CD4-positive, alpha-beta memory T cell (primary cell): ENCODE results near the gene SCN2B. TPM values are rescaled to one million over a fixed set of nuclear protein-coding genes. Genes with fewer than 3 reads are reported as not detected.

Source experiments
- CTCF ChIA-PET: fragments of 350-600 bp; sonication (Branson Sonifier 250); formaldehyde crosslinking; loops from one replicate; lab custom pipeline; 2021; ENCODE audit warnings: inconsistent platforms; ENCODE audit not compliant: partially characterized antibody; lab: Charles Lee
- POLR2A ChIA-PET: fragments of 350-600 bp; sonication (Branson Sonifier 250); formaldehyde crosslinking; loops from one replicate; lab custom pipeline; 2021; ENCODE audit not compliant: partially characterized antibody; lab: Charles Lee
- DNase-seq, 5 donors: peaks; one replicate each; pipeline versions ENCODE4 v3.0.0 to v3.0.0-alpha.2; 2020 to 2022; ENCODE audit warnings: mixed read lengths in 1 of 5
- H3K27ac ChIP-seq: one replicate; pipeline ENCODE4 v1.7.0; 2013; ENCODE audit warnings: low read depth, low read length
- H3K27me3 ChIP-seq: 2 replicates; pipeline ENCODE4 v1.7.0; 2013; ENCODE audit warnings: mild to moderate bottlenecking, low read length, moderate library complexity; ENCODE audit not compliant: insufficient read depth
- H3K36me3 ChIP-seq: 2 replicates; pipeline ENCODE4 v1.7.0; 2013; ENCODE audit warnings: mild to moderate bottlenecking, low read length, moderate library complexity; ENCODE audit not compliant: insufficient read depth
- H3K4me1 ChIP-seq: 2 replicates; pipeline ENCODE4 v1.7.0; 2013; ENCODE audit warnings: mild to moderate bottlenecking, low read length, moderate library complexity; ENCODE audit not compliant: insufficient read depth
- H3K4me3 ChIP-seq, 2 donors: one replicate each; pipeline ENCODE4 v1.7.0; 2013; ENCODE audit warnings: low read length in 2 of 2, mild to moderate bottlenecking in 1 of 2
- H3K9me3 ChIP-seq, 2 donors: one replicate each; pipeline ENCODE4 v1.7.0; 2013; ENCODE audit warnings: low read length in 2 of 2, control low read depth in 1 of 2; ENCODE audit not compliant: control insufficient read depth in 1 of 2
- H3K27ac Mint-ChIP-seq, 7 donors: one replicate each; pipeline ENCODE4 v1.8.0; 2020 to 2021; ENCODE audit warnings: mixed read lengths in 7 of 7, mild to moderate bottlenecking in 6 of 7, inconsistent platforms in 3 of 7, moderate library complexity in 3 of 7
- H3K27me3 Mint-ChIP-seq, 2 donors: one replicate each; pipeline ENCODE4 v1.8.0; 2020 to 2021; ENCODE audit warnings: mixed read lengths in 2 of 2
- H3K36me3 Mint-ChIP-seq, 2 donors: one replicate each; pipeline ENCODE4 v1.8.0; 2020 to 2021; ENCODE audit warnings: mixed read lengths in 2 of 2, inconsistent platforms in 1 of 2, mild to moderate bottlenecking in 1 of 2
- H3K4me1 Mint-ChIP-seq, 4 donors: one replicate each; pipeline ENCODE4 v1.8.0; 2020 to 2021; ENCODE audit warnings: mixed read lengths in 4 of 4, mild to moderate bottlenecking in 1 of 4
- H3K4me3 Mint-ChIP-seq, 8 donors: one replicate each; pipeline ENCODE4 v1.8.0; 2020 to 2021; ENCODE audit warnings: mixed read lengths in 8 of 8, mild to moderate bottlenecking in 7 of 8, moderate library complexity in 6 of 8, inconsistent platforms in 3 of 8
- H3K9me3 Mint-ChIP-seq, 8 donors: one replicate each; pipeline ENCODE4 v1.8.0; 2020 to 2021; ENCODE audit warnings: mixed read lengths in 8 of 8, mild to moderate bottlenecking in 5 of 8, inconsistent platforms in 3 of 8, moderate library complexity in 1 of 8
- intact Hi-C: fragments of 100-400 bp; cut with micrococcal nuclease; formaldehyde crosslinking; loops from one replicate; pipeline ENCODE4 v1.15.1; 2023
- polyA plus RNA-seq, 2 donors: library from polyadenylated mRNA; unstranded; fragments of 300-500 nt; fragmentation: Illumina TruSeq; gene quantifications; one replicate each; pipeline ENCODE4 v1.2.3, GENCODE V29; 2021
- total RNA-seq, 2 experiments: library from RNA; stranded (reverse); gene quantifications; one replicate each; pipeline ENCODE4 v1.2.3, GENCODE V29; 2021

Gene SCN2B
- total and polyA plus RNA-seq, 4 experiments from 2014 or later: not detected

DNA sequence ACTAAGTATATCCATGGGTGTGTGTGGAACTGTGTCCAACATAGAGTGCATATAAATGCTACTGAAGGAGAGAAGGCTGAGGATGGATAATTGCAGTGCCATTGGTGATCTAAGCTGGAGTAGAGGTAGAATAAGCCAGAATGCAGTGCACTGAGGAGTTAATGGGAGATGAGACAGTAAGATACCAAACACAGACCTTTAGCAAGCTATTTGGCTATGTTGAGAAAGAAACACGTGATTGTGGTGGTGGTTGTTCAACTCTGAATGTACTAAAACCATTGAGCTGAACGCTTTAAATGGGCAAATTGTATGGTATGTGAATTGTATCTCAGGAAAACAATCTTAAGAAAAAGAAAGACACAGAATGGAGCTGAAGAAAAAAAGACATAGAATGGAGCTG, 25.5 kb upstream of the SCN2B start:
- H3K4me3 ChIP-seq: no peak overlapping the region
- peak in 1 of 5 donors; percentile 24 for DNase-seq
- H3K27ac Mint-ChIP-seq: no peak overlapping the region
- CTCF ChIA-PET: interaction anchor here (0.7 to 2.0 kb wide), 21 partner anchors 9 to 157 kb away, joined by 3 to 22 read pairs (median 5); partner anchors contain the start of genes CD3D, JAML, MPZL3 and UBE4A
- H3K9me3 Mint-ChIP-seq: no peaks in the 10 kb centered on the region
- peaks cover 81% of the 10 kb centered on the region for H3K4me1 ChIP-seq
- H3K27me3 Mint-ChIP-seq: no peaks in the 10 kb centered on the region
- no peaks in the 10 kb centered on the region for H3K27me3 ChIP-seq
- no peak overlapping the region for H3K4me3 Mint-ChIP-seq
- H3K9me3 ChIP-seq: no peaks in the 10 kb centered on the region
- peaks cover 12 to 24% (median 18%) of the 10 kb centered on the region in 4 donors for H3K4me1 Mint-ChIP-seq
- H3K36me3 ChIP-seq: peaks cover 15% of the 10 kb centered on the region
- H3K36me3 Mint-ChIP-seq: peaks cover 13 to 37% of the 10 kb centered on the region in 2 donors
- intact Hi-C loops: loop anchor here (2.0 kb wide), 1 partner anchor 15 kb away; no protein-coding TSS in a partner anchor
- POLR2A ChIA-PET: interaction anchor here (0.6 to 5.6 kb wide), 20 partner anchors 13 to 233 kb away, joined by 3 to 83 read pairs (median 8); partner anchors contain the start of genes CD3E, JAML, MPZL2 and MPZL3
- peak overlapping the region; percentile 32 for H3K27ac ChIP-seq

DNA sequence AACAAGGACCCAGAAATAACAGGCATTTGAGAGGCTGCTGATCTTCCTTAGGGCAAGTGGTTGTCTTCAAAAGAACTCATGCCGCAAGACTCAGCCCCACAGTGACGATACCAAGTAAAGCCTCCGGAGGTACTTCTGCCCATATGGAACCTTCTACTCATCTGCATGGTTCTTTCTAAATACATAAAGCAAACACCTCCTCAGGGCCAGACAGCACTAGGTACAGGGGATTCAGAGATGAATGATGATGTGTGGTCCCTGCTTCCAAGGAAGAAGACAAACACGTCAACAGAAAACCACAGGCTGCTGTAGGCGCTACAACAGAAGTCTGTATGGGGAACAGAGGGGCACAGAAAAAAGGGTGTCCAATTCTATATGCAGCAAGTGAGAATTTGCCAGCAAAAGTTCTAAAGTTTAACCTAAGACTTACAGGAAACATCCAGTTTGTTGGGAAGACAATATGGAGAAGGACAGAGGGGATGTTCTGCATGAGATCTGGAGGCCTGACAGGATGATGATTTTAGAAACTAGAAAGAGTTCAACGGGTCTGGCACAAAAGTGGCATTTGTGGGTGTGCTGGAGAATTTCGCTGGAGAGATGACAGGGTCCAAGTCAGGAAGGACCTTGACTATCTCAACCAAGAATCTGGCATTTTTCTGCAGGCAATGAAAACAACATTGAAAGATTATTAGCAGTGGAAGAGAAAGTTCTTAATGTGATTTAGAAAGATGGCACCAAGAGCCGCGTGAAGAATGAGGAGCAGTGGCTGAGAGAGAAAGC, 24.7 kb upstream of the SCN2B start:
- peaks cover 18% of the 10 kb centered on the region for H3K36me3 ChIP-seq
- ChIA-PET POLR2A (interaction anchor here (0.9 to 5.6 kb wide), 10 partner anchors 14 to 103 kb away, joined by 3 to 83 read pairs (median 22); partner anchors contain the start of genes CD3E, JAML and MPZL3), CTCF (interaction anchor here (0.8 to 3.3 kb wide), 9 partner anchors 10 to 95 kb away, joined by 3 to 36 read pairs (median 11); partner anchors contain the start of genes JAML and MPZL3)
- H3K27ac ChIP-seq: peak overlapping the region; percentile 16
- H3K27ac Mint-ChIP-seq: no peak overlapping the region
- H3K9me3 ChIP-seq: no peaks in the 10 kb centered on the region
- DNase-seq: peak; percentile 33 to 74 (median 51)
- intact Hi-C loops: no loop called here
- H3K27me3 ChIP-seq: no peaks in the 10 kb centered on the region
- H3K27me3 Mint-ChIP-seq: no peaks in the 10 kb centered on the region
- no peaks in the 10 kb centered on the region for H3K9me3 Mint-ChIP-seq
- no peak overlapping the region for H3K4me3 ChIP-seq
- H3K36me3 Mint-ChIP-seq: peaks cover 20 to 30% of the 10 kb centered on the region in 2 donors
- peaks cover 73% of the 10 kb centered on the region for H3K4me1 ChIP-seq
- peaks cover 12 to 15% (median 14%) of the 10 kb centered on the region in 4 donors for H3K4me1 Mint-ChIP-seq
- H3K4me3 Mint-ChIP-seq: no peak overlapping the region

DNA sequence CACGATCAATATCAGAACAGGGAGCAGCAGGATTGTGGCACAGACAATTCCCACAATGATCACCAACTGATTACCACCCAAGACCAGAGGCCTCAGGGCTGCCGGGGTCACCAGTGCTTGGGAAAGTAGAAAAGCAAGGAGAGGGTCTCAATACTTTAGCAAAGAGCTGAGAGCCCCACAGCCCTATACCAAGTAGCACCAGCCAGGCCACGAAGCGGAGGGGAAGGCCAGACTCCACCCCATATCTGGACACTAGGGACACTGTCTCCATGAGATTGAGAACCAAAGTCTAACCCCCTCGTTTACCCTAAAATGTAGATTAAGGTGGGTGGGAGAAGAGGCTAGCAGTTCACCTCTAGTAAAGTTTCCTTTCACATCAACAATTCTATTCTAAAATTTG, 24.1 kb upstream of the SCN2B start:
- Histone ChIP-seq H3K4me1 (peaks cover 67% of the 10 kb centered on the region), H3K36me3 (peaks cover 15% of the 10 kb centered on the region), H3K27me3 (no peaks in the 10 kb centered on the region), H3K27ac (peak overlapping the region; percentile 16), H3K9me3 (no peaks in the 10 kb centered on the region), H3K4me3 (no peak overlapping the region)
- no peak overlapping the region for H3K4me3 Mint-ChIP-seq
- H3K4me1 Mint-ChIP-seq: peaks cover 7 to 14% (median 11%) of the 10 kb centered on the region in 4 donors
- DNase-seq: no peak
- no peak overlapping the region for H3K27ac Mint-ChIP-seq
- POLR2A ChIA-PET: interaction anchor here (1.1 to 3.3 kb wide), 3 partner anchors 25 to 52 kb away, joined by 4 to 26 read pairs (median 22); partner anchors contain the start of genes JAML and MPZL3
- H3K27me3 Mint-ChIP-seq: no peaks in the 10 kb centered on the region
- CTCF ChIA-PET: interaction anchor here (1.0 to 3.3 kb wide), 10 partner anchors 14 to 287 kb away, joined by 3 to 138 read pairs (median 44); partner anchors contain the start of genes MPZL2 and MPZL3
- intact Hi-C loops: no loop called here
- no peaks in the 10 kb centered on the region for H3K9me3 Mint-ChIP-seq
- H3K36me3 Mint-ChIP-seq: peaks cover 22 to 27% of the 10 kb centered on the region in 2 donors

DNA sequence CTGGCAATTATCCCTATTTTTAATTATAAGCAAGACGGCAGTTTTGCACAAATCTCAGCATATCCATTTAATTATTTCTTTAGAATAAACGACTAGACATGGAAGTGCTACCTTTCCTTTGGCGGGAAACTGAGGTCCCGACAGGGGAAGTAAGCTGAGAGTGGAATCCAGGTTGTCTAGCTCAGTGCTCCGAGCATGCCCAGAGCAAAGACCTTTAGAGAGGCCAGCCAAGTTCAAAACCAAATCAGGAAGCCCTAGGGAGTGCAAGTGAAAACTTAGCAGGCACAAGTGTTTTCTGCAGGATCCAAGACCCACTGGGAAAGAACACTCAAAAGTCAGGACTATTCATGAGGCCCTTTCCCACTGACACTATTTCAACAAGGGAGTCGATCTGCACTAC, 22.7 kb upstream of the SCN2B start:
- Mint-ChIP-seq H3K36me3 (peaks cover 34 to 35% of the 10 kb centered on the region in 2 donors), H3K27me3 (no peaks in the 10 kb centered on the region), H3K27ac (peak overlapping the region in 6 of 7 donors; percentile 53 to 94 (median 70)), H3K9me3 (no peaks in the 10 kb centered on the region), H3K4me3 (no peak overlapping the region), H3K4me1 (peaks cover 3 to 14% (median 9%) of the 10 kb centered on the region in 4 donors)
- H3K36me3 ChIP-seq: peaks cover 21% of the 10 kb centered on the region
- CTCF ChIA-PET: interaction anchor here (0.6 to 3.3 kb wide), 62 partner anchors 10 to 1060 kb away, joined by 3 to 138 read pairs (median 6); partner anchors contain the start of genes CD3D, CD3E, JAML and MPZL2
- H3K27me3 ChIP-seq: no peaks in the 10 kb centered on the region
- no peak for DNase-seq
- POLR2A ChIA-PET: interaction anchor here (0.6 to 3.3 kb wide), 20 partner anchors 12 to 112 kb away, joined by 3 to 26 read pairs (median 6); partner anchors contain the start of genes CD3E, JAML and MPZL3
- H3K4me1 ChIP-seq: peaks cover 55% of the 10 kb centered on the region
- H3K9me3 ChIP-seq: no peaks in the 10 kb centered on the region
- H3K4me3 ChIP-seq: no peak overlapping the region
- H3K27ac ChIP-seq: no peak overlapping the region
- intact Hi-C loops: loop anchor here (2.0 kb wide), 2 partner anchors 26 to 42 kb away; partner anchors contain the start of gene JAML

DNA sequence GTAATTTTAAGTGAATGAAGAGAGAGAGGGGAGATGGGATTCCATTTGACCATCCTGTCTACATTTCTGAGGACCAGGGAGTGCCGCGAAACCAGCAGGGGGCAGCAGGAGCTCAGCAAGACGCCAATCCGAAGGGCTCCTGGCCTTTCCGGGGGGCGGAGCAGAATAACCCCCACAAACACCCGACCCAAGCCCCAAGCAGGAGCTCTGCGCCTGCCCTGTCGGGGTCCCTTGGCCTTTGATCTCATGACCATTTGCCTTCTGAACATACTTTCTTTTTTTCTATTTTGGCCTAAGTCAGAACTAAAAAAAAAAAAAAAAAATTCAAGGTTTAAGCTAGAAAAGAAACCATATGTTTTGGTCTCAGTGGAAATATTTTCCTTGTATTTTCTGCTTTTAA, 21.9 kb upstream of the SCN2B start:
- H3K9me3 ChIP-seq: no peaks in the 10 kb centered on the region
- Mint-ChIP-seq H3K36me3 (peaks cover 42 to 43% of the 10 kb centered on the region in 2 donors), H3K4me1 (peaks cover 3 to 14% (median 9%) of the 10 kb centered on the region in 4 donors), H3K4me3 (peak overlapping the region in 7 of 8 donors; percentile 13 to 70 (median 47)), H3K27me3 (no peaks in the 10 kb centered on the region), H3K27ac (peak overlapping the region in 6 of 7 donors; percentile 26 to 93 (median 77)), H3K9me3 (no peaks in the 10 kb centered on the region)
- POLR2A ChIA-PET: interaction anchor here (0.6 to 3.3 kb wide), 24 partner anchors 11 to 147 kb away, joined by 3 to 26 read pairs (median 6); partner anchors contain the start of genes CD3E, CD3G, JAML and MPZL3
- no peaks in the 10 kb centered on the region for H3K27me3 ChIP-seq
- peak overlapping the region; percentile 27 for H3K27ac ChIP-seq
- intact Hi-C loops: loop anchor here (1.0 to 2.0 kb wide), 6 partner anchors 26 to 290 kb away; partner anchors contain the start of gene JAML
- H3K4me3 ChIP-seq: no peak overlapping the region
- CTCF ChIA-PET: interaction anchor here (0.6 to 3.3 kb wide), 66 partner anchors 9 to 1061 kb away, joined by 3 to 138 read pairs (median 6); partner anchors contain the start of genes CD3D, CD3E, JAML and MPZL2
- peak; percentile 69 to 81 (median 76) for DNase-seq
- H3K36me3 ChIP-seq: peaks cover 27% of the 10 kb centered on the region
- peaks cover 47% of the 10 kb centered on the region for H3K4me1 ChIP-seq

DNA sequence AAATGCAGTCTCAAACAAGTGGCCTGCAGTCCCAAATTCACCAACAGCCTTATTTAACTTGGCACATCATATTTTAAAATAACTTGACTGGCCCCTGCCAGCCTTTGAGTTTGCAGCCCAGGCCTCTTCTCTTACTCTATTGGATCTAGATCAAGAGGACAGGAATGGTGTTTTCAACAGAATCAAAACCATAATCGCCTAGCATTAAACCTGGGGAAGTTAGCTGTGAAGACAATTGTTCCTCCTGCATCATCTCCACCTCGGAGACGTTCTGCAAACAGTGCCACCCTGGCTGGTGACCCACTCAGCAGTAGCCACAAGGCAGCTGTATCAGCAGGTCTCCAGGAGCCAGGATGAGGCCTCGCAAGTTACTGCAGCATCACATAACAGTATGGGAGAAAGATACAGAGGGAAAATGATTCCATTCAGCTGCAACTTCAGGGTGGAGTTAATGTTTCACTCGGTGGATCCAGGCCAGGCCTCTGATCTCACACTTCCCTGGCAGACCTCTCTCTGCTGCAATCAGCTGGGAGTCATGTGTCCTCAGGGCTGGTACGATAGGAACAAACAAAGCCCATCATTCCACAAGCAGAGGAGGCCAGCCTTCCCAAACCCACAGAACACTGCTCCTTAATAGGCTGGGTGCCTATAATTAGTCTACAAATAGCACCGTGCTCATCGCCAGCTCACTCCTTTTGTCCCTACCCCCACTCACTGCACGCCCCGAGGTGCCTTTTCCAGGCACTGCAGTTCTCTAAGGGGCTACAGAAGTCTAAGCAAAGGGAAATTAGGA, 18.6 kb upstream of the SCN2B start:
- Mint-ChIP-seq H3K4me3 (no peak overlapping the region), H3K27ac (no peak overlapping the region), H3K4me1 (peaks cover 3 to 14% (median 8%) of the 10 kb centered on the region in 4 donors), H3K36me3 (peaks cover 58 to 64% of the 10 kb centered on the region in 2 donors), H3K9me3 (peaks cover 0 to 24% (median 11%) of the 10 kb centered on the region in 8 donors), H3K27me3 (no peaks in the 10 kb centered on the region)
- Histone ChIP-seq H3K4me3 (no peak overlapping the region), H3K9me3 (no peaks in the 10 kb centered on the region), H3K4me1 (peaks cover 14% of the 10 kb centered on the region), H3K27me3 (no peaks in the 10 kb centered on the region), H3K27ac (no peak overlapping the region), H3K36me3 (peaks cover 27% of the 10 kb centered on the region)
- intact Hi-C loops: no loop called here
- peak in 1 of 5 donors; percentile 20 for DNase-seq
- ChIA-PET POLR2A (no interaction called here), CTCF (interaction anchor here (1.9 to 2.0 kb wide), 2 partner anchors 97 to 100 kb away, joined by 5 to 9 read pairs; no protein-coding TSS in a partner anchor)
